KBM-7 (cell line): Measurements from ENCODE around the gene RPL37.

Source experiments
- DNase-seq: peaks from one replicate; pipeline ENCODE4 v3.0.0-alpha.2; 2015
- in situ Hi-C: fragments of 300-500 bp; cut with MboI; formaldehyde crosslinking; loops from 2 replicates; pipeline ENCODE4 v1.14.3; 2020; ENCODE audit warnings: low sequenced_read_pairs, low pct_unique_long_range_greater_than_20kb, mixed read lengths

Gene RPL37

GRCh38 chr5:40780199-40780598 lies 54.8 kb downstream of the RPL37 start:
- in situ Hi-C loops = no loop called here
- no peak for DNase-seq

DNA sequence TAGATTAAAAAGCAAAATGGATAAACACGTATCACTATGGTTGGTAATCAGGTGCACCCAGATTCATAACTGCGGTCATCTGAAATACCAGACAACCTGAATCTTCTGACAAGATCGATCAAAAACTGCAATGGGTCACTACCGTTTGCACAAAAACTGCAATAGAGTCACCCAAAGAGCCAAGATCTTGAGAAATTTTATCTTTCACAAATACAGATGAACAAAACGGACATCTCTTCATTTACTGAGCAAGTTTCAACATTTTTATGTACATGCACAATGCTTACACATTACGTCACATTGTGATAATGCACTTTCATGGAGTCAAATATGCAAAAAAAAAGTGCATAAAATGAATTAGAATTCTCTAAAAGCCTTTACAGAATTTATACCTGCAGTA lies 55.5 kb downstream of the RPL37 start:
- in situ Hi-C loops = no loop called here
- no peak for DNase-seq

GRCh38 chr5:40778133-40778532 lies 56.9 kb downstream of the RPL37 start:
- in situ Hi-C loops = no loop called here
- no peak for DNase-seq

DNA sequence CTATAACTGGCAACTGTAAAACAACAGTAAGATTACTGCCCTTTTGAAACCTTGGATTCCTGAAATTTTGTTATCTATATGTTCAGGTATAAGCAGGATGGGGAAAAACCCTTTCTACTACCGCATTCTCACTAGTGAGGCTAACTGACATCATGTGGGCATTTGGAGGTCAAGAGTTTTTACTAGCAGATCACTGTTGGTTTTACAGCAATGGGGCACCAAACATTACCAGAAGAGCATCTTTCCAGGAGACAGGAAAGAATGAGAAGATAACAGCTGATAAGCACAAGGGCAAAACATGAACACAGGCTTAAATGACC lies 58.4 kb downstream of the RPL37 start:
- DNase-seq = no peak
- in situ Hi-C loops = no loop called here

GRCh38 chr5:40775846-40776657 lies 59.0 kb downstream of the RPL37 start:
- in situ Hi-C loops = no loop called here
- no peak for DNase-seq
